Measurements from ENCODE around the gene KSR1. TPM values are rescaled to one million over a fixed set of nuclear protein-coding genes. Genes with fewer than 3 reads are reported as not detected.

Gene KSR1
- total RNA-seq, 1 donor from 2014 or later = 18.1 TPM

DNA sequence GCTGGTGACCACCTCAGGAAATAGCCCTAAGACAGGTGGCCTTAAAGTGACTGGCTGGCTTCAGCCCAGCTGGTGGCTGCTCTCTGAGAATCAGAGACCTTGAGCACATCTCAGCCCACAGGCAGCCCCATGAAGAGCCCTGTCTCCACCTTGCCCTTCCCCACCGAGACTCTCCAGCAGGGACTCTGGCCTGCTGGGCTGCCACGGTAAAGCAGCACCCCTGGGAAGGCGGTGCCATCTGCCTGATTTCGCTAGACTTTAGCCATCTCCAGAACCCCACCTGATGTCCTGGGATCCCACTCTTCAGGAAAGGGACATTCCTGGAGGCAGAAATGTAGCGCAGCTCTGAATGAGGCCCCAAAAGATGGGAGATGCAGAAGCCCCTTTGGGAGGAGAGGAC is 129.5 kb downstream of the KSR1 start:
- DNase-seq (ENCODE audit: low read depth in 2 of 2) = no peak

DNA sequence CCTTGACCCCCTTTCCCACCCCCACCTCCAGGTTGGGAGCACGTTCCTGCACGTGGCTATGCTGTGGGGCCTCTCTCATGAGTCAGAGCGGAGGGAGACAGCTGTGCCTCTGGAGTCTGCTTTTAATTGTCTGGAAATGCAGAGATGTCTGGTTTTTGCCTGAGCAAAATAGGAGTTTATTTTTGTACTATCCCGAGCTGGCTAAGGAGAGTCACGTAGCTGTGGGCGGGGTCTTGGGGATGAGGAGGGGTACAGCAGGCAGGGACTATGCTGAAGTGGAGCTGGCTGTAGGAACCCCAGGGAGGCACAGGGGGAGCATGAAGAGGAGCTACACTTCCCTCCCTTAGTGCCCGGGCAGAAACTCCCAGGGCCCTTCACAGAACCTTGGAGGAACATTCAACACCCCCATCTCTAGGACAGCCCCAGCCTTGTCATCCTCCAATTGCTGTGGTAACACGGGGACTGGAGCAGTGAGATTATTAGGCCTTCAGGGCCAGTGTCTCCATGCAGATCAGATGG is 130.0 kb downstream of the KSR1 start:
- no peak for DNase-seq (ENCODE audit: low read depth in 2 of 2)

DNA sequence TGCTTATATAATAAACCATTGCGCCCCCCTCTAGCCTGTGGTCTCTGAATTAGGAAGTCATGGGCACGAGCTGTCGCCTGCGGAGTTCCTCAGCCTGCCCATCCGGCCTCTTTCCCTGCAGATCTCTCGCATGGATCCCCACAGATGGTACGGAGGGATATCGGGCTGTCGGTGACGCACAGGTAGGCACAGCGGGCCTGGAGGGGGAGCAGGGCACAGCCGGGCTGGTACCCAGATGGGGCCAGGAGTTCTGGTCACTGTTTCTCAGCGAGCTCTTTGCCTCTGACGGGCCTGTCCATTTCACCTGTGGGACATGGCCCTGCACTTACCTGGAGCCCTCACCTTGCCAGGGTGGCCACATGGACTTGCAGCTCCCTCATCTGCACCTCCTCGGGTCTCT is 132.1 kb downstream of the KSR1 start:
- no peak for DNase-seq (ENCODE audit: low read depth in 2 of 2)

DNA sequence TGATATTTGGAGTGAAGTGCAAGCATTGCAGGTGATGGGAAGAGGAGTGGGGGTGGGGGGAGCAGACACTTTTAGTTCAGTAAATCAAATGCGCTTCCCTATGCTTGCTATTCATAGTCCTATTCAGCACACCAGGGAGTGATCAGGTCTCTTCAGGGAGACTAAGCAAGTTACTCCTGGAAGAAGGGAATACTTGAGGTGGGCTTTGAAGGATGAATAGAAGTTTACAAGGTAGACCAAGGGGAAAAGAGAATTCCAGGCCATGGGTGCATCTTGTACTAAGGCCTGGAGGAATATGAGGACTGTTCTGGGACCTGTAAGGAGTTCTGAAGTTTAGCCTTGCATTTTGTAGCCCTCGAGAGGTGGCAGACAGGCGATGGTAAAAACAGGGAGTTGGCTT is 134.6 kb downstream of the KSR1 start:
- DNase-seq (ENCODE audit: low read depth in 2 of 2) = no peak

DNA sequence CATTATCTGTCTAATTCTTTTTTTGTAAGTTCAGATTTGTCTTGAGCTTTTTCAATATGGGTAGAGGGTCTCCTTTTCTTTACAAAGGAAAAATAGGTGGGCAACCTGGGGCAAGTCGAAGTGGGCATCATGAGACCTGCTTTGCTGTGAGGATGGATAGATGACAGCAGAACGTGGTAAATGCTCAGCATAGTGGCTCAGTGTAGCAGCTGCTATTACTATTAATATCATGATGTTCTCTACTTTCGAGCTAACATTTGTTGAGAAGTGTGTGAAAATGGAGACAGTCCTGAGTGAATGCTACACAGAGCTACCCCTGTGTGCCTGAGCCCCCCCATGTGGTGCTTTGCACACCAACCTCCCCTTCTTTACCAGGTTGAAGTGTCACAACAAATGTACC is 135.7 kb downstream of the KSR1 start:
- no peak for DNase-seq (ENCODE audit: low read depth in 2 of 2)

DNA sequence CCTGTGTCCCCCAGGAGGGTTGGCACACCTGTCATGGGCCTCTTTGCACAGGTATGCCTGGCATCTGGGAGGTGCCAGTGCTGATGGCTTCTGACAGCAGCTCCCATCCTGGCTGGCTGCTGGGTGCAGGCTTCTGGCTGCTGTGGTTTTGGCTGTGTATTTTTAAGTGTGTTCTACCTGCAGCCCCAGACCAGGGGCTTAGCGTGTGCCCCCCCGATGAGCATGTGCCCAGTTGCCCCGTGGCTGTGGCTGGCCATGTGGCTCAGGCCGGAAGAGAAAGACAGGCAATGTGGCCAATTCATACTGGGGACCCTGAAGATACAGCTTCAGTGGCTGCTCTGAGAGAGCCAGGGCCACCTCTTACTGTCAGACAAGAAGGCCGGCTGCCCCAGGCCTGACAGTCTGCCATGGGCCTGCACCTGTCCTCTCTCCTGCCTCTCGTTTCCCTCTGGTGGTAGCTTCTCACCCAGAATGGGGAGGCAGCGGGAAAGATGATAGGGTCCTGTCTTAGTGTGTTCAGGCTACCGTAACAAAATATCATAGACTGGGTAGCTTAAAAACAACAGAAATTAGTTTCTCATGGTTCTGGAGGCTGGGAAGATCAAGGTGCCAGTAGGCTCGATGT is 137.1 kb downstream of the KSR1 start:
- peak in 1 of 2 donors; percentile 13 for DNase-seq (ENCODE audit: low read depth in 2 of 2)

DNA sequence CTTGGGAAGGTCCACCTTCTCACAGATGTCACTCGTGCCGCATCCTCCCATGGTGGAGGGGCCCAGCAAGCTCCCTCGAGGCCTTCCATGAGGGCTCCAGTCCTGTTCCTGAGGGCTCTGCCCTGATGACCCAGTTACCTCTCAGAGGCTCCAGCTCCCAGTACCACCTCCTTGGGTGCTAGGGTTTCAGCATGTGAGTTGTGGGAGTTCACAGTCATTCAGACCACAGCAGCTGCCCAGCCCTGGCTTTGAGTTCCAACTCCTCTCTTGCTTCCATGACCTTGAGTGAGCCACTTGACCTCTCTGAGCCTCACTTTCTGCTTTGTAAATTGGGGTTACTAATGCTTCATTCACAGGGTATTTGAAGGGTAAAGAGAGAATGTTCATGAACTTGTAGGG is 137.6 kb downstream of the KSR1 start:
- no peak for DNase-seq (ENCODE audit: low read depth in 2 of 2)

DNA sequence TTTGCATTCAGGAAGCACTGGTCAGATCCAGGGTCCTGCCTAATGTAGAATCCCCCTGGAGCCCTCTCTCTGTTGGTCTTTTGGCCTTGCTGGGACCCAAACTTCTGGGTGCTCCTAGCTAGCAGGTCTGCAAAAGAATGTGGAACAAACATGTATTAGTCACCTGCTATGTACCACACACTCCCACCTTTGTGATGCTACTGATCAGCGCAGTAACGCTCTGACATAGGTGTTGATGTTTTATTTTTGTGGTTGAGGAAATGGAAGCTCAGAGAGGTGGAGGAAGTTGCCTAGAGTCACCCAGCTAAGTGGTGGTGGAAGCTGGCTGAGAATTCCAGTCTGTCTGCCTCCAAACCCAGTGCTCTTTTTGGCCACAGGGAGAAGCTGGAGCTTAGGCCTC is 139.0 kb downstream of the KSR1 start:
- no peak for DNase-seq (ENCODE audit: low read depth in 2 of 2)

DNA sequence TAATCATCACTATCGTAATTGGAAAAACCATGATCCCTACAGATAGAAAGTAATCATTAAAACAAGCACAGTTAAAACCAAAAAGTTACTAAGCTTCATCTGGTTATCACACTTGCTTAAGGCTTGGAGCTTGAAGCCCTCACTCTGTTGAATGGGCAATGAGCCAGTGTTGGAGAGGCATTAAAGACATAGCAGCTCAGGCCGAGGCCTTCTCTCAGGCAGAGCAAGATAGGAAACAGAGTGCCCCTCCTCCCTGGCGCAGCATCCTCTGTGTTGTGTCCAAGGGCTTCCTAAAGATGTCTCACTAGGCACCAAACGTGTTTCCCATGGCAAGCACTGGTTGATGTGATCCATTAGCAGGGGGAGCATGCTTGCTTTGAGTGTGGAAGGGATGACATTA is 139.8 kb downstream of the KSR1 start:
- no peak for DNase-seq (ENCODE audit: low read depth in 2 of 2)

DNA sequence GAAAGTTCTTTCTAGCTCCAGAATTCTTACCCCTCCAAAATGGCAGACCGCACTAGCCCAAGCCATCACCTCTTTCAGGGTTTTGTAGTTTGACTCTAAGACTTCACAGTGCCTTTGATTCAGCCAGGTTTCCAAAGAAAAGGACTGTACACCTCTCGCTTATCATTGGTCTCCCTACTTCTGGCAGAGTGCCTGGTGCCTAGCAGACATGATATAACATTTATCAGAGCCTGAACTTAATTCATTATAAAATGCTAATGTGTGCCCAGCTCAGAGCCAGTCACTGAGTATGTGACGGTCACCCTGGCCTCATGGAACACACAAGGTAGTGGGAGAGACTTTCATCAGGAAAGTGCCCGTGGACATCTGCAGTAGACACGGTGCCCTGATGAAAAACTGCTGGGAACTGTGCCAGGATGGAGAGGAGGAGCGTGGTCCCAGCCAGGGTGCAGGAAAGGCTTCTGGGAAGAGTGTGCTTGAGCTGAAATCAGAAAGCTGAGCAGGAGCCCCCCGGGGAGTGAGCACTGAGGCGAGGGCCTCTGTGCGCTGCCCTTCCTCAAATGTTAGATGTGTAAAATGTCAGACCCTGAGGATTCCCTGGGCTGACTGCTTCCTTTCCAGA is 140.4 kb downstream of the KSR1 start:
- DNase-seq (ENCODE audit: low read depth in 2 of 2) = no peak

DNA sequence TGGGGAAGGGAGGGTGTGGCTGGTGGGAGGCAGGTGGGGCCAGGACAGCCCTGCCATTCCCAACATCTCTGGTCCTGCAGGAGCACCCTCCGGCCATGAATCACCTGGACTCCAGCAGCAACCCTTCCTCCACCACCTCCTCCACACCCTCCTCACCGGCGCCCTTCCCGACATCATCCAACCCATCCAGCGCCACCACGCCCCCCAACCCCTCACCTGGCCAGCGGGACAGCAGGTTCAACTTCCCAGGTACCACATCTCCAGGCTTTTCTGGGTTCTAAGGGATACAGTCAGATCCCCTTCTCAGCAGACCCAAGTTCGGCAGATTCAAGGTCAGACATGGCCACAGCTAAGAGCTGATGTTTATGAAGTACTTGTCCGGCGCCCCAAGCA is 140.9 kb downstream of the KSR1 start:
- no peak for DNase-seq (ENCODE audit: low read depth in 2 of 2)

DNA sequence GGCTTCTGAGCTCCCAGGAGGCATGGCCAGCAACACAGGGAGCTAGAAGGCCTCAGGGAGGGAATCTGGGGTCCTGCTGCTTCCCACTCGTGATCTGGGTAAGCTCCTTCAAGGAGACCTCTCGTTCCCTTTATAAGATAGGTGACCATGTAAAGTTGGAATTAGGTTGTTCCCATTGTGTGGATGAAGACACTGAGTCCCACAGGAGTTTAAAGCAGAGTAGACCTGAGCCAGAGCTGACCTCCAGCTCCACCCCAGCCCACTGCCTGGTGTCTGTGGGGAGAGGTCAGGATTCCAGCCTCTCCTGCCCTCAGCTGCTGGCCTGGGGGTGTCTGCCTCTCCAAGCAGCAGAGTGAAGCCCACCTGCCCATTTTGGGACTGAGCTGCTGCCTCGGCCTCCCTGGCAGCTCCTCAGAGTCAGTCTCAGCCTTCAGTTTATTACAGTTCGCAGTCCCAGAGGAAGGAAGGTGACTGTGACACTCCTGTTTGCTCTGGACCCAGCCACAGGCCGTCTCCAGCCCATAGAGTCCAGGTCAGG is 141.6 kb downstream of the KSR1 start:
- DNase-seq (ENCODE audit: low read depth in 2 of 2) = no peak

DNA sequence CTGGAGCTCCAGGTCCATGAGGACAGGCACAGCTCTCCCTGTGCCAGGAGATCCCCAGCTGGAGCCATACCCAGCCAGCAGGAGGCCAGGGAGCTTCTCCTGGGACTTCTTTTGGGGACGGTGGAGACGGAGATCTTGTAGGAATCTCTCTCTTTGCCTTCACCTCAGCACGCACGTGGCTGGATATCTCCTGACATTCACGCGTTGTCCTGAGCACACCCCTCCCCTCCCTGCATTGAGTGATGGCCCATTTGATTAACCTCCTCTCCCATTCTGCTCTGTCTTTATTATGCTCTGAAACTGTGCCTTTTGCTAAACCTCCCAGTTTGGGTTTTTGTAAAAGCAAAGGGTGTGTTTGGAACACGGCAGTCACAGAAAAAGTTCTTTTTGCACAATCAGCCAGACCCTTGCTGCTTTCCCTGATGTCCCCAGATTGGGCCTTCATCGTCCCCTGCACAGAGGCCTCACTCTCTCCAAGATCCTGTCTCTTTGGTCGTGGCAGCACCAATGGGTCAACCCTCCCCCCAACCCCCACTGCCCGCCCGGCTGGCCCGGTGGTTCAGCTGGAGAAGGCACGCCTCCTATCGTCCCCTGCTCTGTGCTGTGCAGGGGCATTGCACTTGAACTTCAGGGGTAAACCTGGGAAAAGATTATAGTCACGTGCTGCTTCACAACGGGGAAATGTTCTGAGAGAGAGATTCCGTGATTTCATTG is 142.2 kb downstream of the KSR1 start:
- DNase-seq (ENCODE audit: low read depth in 2 of 2) = no peak

DNA sequence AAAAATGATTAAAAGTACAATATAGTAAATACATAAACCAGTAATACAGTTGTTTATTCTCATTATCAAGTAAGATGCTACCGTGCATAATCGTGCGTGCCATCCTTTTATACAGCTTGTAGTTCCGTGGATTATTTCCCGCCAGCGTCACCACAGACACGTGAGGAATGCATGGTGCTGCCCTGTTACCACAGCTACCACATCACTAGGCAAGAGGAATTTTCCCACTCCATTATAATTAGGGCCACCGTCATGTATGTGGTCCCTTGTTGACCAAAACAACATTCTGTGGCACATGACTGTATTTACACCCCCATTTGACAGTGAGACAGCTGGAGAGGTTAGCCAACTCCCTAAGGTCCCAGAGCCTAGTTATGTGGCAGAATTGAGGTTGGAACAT is 144.2 kb downstream of the KSR1 start:
- no peak for DNase-seq (ENCODE audit: low read depth in 2 of 2)

DNA sequence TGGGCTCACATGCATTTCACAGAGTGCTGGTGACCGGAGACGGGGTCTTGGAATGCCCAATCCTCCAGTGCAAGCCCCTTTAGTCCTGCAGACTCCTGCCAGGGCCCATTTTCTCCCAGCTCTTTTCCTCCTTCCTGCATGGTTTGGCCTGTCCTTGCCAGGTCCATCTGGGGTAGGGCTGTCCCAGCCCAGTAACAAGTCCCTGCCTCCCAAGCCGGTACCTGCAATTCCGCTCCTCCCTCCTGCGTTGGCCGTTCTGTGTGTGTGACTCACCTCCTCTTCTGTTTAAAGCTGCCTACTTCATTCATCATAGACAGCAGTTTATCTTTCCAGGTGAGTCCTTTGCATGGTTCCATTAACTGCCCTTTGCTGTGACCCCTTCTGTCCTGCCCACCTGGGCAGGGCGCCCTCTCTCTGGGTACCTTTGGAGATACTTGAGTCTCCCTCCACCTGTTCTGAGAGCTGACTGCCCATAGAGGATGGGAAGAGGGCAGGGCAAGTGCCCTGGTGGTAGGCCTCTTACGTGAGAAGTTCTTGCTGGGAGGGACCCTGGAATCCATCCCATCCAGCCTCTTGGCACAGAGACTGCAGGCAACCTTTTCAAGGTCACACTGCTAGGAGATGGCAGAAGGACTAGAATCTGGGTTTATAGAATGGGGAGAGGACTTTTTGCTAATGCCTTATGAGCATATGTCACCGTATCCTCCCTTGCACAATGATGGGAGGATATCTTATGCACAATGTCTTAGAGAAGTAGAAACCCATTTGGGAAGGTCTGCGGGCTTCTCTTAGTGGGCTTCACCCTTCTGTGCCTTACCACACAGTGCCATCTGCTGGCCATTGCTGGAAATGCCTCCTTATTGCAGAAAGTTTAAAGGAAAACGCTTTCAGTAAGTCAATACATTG is 145.1 kb downstream of the KSR1 start:
- peak; percentile 79 to 80 for DNase-seq (ENCODE audit: low read depth in 2 of 2)

DNA sequence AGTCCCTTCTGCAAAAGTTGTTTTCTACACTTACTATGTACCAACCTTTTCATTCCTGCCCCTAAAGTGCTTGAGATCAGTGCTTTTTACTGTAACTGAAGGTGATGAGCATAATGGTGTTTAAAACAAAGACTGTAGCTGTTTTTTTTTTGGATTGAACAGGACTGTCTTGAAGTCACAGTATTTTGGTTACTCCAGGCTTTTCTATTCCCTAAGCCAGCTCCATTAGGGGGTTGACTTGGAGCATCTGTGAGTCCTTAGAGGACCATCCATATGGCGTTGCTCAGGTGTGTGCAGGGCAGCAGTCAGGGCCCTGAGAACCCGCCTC is 145.7 kb downstream of the KSR1 start:
- no peak for DNase-seq (ENCODE audit: low read depth in 2 of 2)

DNA sequence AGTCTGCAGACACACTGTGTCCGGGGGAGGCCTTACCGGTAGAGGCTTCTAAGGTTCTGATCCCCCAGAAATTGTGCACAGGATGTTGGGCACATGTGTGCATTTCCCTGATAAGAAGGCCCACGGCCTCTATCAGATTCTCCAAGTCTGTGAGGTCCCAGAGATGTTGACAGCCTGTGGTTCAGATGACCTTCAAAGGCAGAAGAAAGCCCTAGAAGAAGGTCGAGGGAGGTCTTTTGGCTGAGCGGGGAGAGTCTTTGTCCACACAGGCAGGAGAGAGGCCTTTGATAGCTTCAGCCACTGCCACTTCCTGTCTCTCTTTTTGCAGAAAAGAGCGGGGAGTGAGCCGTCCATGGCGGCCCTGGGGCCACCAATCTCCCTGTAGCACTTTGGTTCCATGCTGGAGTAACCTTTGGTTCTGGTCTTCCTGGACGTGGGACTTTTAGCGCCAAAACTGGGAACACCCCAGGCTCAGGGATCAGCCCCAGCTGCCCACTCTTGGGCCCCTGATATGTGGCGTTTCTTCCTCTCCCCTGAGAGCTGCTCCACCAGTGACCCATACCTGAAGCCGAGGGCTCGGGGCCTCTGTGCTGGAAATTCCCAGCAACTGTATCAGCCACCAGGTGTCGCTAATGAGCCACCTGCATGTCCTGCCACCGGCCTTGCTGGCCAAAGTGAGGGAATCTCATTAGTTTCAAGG is 146.6 kb downstream of the KSR1 start:
- DNase-seq (ENCODE audit: low read depth in 2 of 2) = peak; percentile 73 to 84

DNA sequence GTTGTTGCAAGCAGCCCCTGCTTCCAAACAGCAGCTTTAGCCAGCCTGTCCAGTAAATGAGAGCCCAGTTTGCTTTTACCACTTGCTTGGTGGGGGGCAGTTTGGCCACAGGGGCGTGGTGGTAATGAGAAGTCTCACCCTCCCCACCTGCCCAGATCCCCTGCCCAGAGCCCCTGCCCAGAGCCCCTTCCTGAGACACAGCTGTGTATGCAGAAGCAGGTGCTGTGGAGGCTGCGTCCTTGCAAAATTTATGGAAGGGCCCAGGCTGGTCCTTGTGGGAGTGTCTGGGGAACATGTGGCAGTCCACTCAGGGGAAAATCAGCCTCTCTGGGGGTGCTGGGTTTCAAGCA is 147.1 kb downstream of the KSR1 start:
- no peak for DNase-seq (ENCODE audit: low read depth in 2 of 2)

DNA sequence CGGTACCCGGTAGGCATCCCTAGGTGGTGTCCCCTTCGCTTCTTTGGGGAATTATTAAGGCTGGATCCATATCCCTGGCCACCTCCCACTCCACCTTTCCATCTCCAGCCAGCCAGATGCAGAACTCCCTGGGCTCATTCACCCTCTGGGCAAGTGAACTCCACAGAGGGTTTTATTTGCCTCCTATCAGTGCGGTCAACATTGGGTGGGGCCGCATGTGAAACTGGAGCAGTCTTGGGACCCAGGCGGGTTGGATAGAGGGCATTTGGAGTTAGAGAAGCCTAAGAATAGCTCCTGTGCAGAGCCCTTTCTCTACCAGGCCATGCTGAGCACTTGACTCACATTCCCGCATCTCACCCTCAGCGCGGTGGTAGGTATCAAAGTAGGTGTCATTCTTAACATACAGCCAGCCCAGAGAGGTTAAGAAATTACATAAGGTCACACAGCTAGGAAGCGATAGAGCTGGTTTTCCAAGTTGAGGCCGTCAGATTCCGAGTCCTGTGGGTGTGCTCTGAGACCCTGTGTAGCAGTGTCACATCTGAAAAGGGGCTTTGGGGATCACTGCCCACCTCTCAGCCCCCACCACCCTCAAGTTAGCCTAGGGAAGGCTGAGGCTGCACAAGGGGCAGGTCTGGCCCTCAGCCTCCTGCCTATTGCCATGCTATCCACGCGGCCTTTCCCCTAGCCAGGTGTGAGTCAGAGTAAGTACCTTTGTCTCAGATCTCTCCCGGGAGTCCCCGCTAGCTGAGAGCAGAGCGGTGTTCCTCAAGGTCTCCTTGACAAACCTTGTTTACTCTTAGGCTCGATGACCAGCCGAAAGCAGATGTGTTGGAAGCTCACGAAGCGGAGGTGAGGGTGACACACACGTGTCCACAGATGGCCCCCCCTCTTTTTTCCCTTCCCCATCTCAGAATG is 147.9 kb downstream of the KSR1 start:
- no peak for DNase-seq (ENCODE audit: low read depth in 2 of 2)

DNA sequence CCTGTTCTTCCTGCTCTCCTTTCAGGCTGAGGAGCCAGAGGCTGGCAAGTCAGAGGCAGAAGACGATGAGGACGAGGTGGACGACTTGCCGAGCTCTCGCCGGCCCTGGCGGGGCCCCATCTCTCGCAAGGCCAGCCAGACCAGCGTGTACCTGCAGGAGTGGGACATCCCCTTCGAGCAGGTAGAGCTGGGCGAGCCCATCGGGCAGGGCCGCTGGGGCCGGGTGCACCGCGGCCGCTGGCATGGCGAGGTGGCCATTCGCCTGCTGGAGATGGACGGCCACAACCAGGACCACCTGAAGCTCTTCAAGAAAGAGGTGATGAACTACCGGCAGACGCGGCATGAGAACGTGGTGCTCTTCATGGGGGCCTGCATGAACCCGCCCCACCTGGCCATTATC is 149.2 kb downstream of the KSR1 start:
- DNase-seq (ENCODE audit: low read depth in 2 of 2) = no peak

Measured in lung microvascular endothelial cell (primary cell).